HepG2 (cell line): Measurements from ENCODE around the gene PTH1R. TPM values are rescaled to one million over a fixed set of nuclear protein-coding genes. Genes with fewer than 3 reads are reported as not detected.

Experiments used
- ATAC-seq: fragments of 200-7000 bp; cut with Tn5 transposase; 3 replicates; pipeline ENCODE4 v1.9.1; 2020; ENCODE audit warnings: mild to moderate bottlenecking, moderate library complexity
- BruUV-seq: library from RNA; stranded (reverse); fragments of 400-500 nt; replicated peaks from 2 replicates; lab custom pipeline; 2021; lab: Mats Ljungman, UMichigan
- CTCF ChIA-PET: fragments of 300-600 bp; formaldehyde crosslinking; extraction: SDS; loops from one replicate; lab custom pipeline; 2021; ENCODE audit warnings: low total read pairs, inconsistent platforms, low intra/inter-chr PET ratio; lab: Yijun Ruan, JAX
- POLR2A ChIA-PET: fragments of 350-600 bp; sonication (Branson Sonifier 250); formaldehyde crosslinking; loops from one replicate; lab custom pipeline; 2020; ENCODE audit warnings: antibody characterized with exemption, inconsistent platforms; lab: Yijun Ruan, JAX
- DNase-seq: peaks from one replicate; pipeline ENCODE4 v3.0.0-alpha.2; 2015; ENCODE audit warnings: low spot score
- FAIRE-seq: peaks from 3 replicates; lab custom pipeline; 2011; peaks lifted over from hg19 to GRCh38; lab: Jason Lieb, UNC
- H2AFZ ChIP-seq: one replicate; pipeline ENCODE4 v1.6.1; 2011; ENCODE audit warnings: low read length, inconsistent platforms
- H3K27ac ChIP-seq: fragments of 300-600 bp; 3 replicates; pipeline ENCODE4 v1.8.0; 2011; ENCODE audit warnings: mixed run types, mild to moderate bottlenecking, mixed read lengths, low read length, inconsistent platforms; ENCODE audit not compliant: insufficient read depth; ENCODE audit errors: extremely low read length
- H3K27me3 ChIP-seq, 2 experiments: fragments of 200-600 bp in 1 of 2; 2 replicates in 1 of 2; 3 replicates in 1 of 2; pipeline versions ENCODE4 v1.6.0 to v1.8.0; 2011; ENCODE audit warnings: low read length in 2 of 2, mild to moderate bottlenecking in 2 of 2, moderate library complexity in 2 of 2, inconsistent platforms in 1 of 2; ENCODE audit not compliant: insufficient read depth in 2 of 2, control insufficient read depth in 1 of 2
- H3K36me3 ChIP-seq, 2 experiments: fragments of 200-600 bp in 1 of 2; replicated peaks in 1 of 2; 2 replicates in 1 of 2; 3 replicates in 1 of 2; pipeline versions ENCODE4 v1.5.1 to v1.8.0; 2011; ENCODE audit warnings: low read length in 2 of 2, inconsistent platforms in 1 of 2; ENCODE audit not compliant: insufficient read depth in 2 of 2, control insufficient read depth in 1 of 2
- H3K4me1 ChIP-seq: 2 replicates; pipeline ENCODE4 v1.5.1; 2012; ENCODE audit warnings: low read length, inconsistent platforms; ENCODE audit not compliant: insufficient read depth
- H3K4me2 ChIP-seq: 2 replicates; pipeline ENCODE4 v1.6.0; 2011; ENCODE audit warnings: low read depth, low read length, inconsistent platforms
- H3K4me3 ChIP-seq, 3 experiments: fragments of 200-600 bp in 1 of 3; sonication (generic), shearing (Covaris generic) in 1 of 3; replicated peaks in 1 of 3; 2 replicates each; pipeline ENCODE4 v1.5.1; 2011 to 2016; ENCODE audit warnings: low read length in 3 of 3, inconsistent platforms in 2 of 3, low read depth in 2 of 3, mild to moderate bottlenecking in 2 of 3, control low read depth in 1 of 3, mixed read lengths in 1 of 3; ENCODE audit not compliant: insufficient read depth in 1 of 3
- H3K79me2 ChIP-seq: one replicate; pipeline ENCODE4 v1.6.1; 2011; ENCODE audit warnings: low read length, inconsistent platforms; ENCODE audit not compliant: insufficient read depth
- H3K9ac ChIP-seq: 2 replicates; pipeline ENCODE4 v1.6.0; 2011; ENCODE audit warnings: mild to moderate bottlenecking, low read depth, low read length, inconsistent platforms; ENCODE audit not compliant: insufficient read depth
- H3K9me3 ChIP-seq: 2 replicates; pipeline ENCODE4 v1.5.1; 2012; ENCODE audit warnings: mild to moderate bottlenecking, low read length
- H4K20me1 ChIP-seq: 2 replicates; pipeline ENCODE4 v1.6.0; 2011; ENCODE audit warnings: inconsistent platforms, mild to moderate bottlenecking, low read length, moderate library complexity; ENCODE audit not compliant: insufficient read depth
- FOXA1 ChIP-seq, 2 experiments: fragments of 450-650 bp in 1 of 2; sonication (generic) in 1 of 2; formaldehyde crosslinking in 1 of 2; IDR thresholded peaks; 2 replicates each; pipeline versions ENCODE4 v1.4.0 to v1.6.1; 2016 to 2020; ENCODE audit warnings: missing genetic modification reagents in 1 of 2
- HNRNPK ChIP-seq: fragments of 200-400 bp; formaldehyde crosslinking; IDR thresholded peaks from 2 replicates; pipeline ENCODE4 v1.6.1; 2018; ENCODE audit warnings: low read length, low read depth, moderate library complexity, mild to moderate bottlenecking; ENCODE audit not compliant: poor library complexity, severe bottlenecking
- HOMEZ ChIP-seq: IDR thresholded peaks from 2 replicates; pipeline ENCODE4 v1.6.1; 2016; ENCODE audit warnings: low read depth
- MAFG ChIP-seq: sonication (generic); formaldehyde crosslinking; IDR thresholded peaks from 2 replicates; pipeline ENCODE4 v1.5.1; 2020; ENCODE audit warnings: mild to moderate bottlenecking, missing genetic modification reagents
- MZF1 ChIP-seq: sonication (generic); formaldehyde crosslinking; IDR thresholded peaks from 2 replicates; pipeline ENCODE4 v1.8.1; 2023; ENCODE audit warnings: mild to moderate bottlenecking, missing genetic modification reagents, borderline replicate concordance
- SALL2 ChIP-seq: sonication (generic); formaldehyde crosslinking; IDR thresholded peaks from 2 replicates; pipeline ENCODE4 v1.8.1; 2023; ENCODE audit warnings: mild to moderate bottlenecking, missing genetic modification reagents, inconsistent platforms
- USF2 ChIP-seq, 2 experiments: sonication (generic) in 1 of 2; formaldehyde crosslinking in 1 of 2; IDR thresholded peaks; 2 replicates each; pipeline versions ENCODE4 v1.5.1 to v1.6.1; 2011 to 2020; ENCODE audit warnings: borderline replicate concordance in 1 of 2, low read depth in 1 of 2, low read length in 1 of 2, mild to moderate bottlenecking in 1 of 2, missing genetic modification reagents in 1 of 2, moderate library complexity in 1 of 2
- ZNF530 ChIP-seq: sonication (generic); formaldehyde crosslinking; IDR thresholded peaks from 2 replicates; pipeline ENCODE4 v1.5.0; 2020; ENCODE audit warnings: low read depth, mild to moderate bottlenecking, missing genetic modification reagents
- ZNF547 ChIP-seq: sonication (generic); formaldehyde crosslinking; IDR thresholded peaks from 2 replicates; pipeline ENCODE4 v1.5.1; 2020; ENCODE audit warnings: mild to moderate bottlenecking, missing genetic modification reagents
- ZNF562 ChIP-seq: sonication (generic); formaldehyde crosslinking; IDR thresholded peaks from 2 replicates; pipeline ENCODE4 v1.8.0; 2022; ENCODE audit warnings: missing genetic modification reagents, borderline replicate concordance
- WGBS: methylation state at CpG from one replicate; pipeline ENCODE4 v1.1.6; 2017; ENCODE audit warnings: low lambda C conversion rate; 5-methylcytosine and 5-hydroxymethylcytosine counted together
- in situ Hi-C: cut with HindIII; loops from 2 replicates; pipeline ENCODE4 v1.10.0; 2017; ENCODE audit warnings: low pct_unique_long_range_greater_than_20kb; ENCODE audit not compliant: extremely low pct_ligation_motif_present
- intact Hi-C: fragments of 100-400 bp; cut with micrococcal nuclease; formaldehyde crosslinking; loops from one replicate; pipeline ENCODE4 v1.10.0; 2022; ENCODE audit not compliant: unreplicated experiment
- polyA plus RNA-seq, 8 experiments: library from polyadenylated mRNA; depleted of rRNA in 3 of 8; stranded (reverse) in 7 of 8; unstranded in 1 of 8; fragments of >200 nt; fragmentation: Illumina TruSeq in 4 of 8; extraction: Trizol in 4 of 8; gene quantifications; 2 replicates each; pipeline versions ENCODE4 v1.2.1 to v1.2.3, GENCODE V29; 2011 to 2016; ENCODE audit warnings: low read depth in 4 of 8, missing spikeins in 1 of 8, mixed read lengths in 1 of 8; ENCODE audit not compliant: insufficient read depth in 1 of 8
- total RNA-seq, 5 experiments: library from RNA; depleted of rRNA; stranded (reverse); fragments of >200 nt; fragmentation: Illumina TruSeq; extraction: Trizol; gene quantifications; 2 replicates each; pipeline ENCODE4 v1.2.3, GENCODE V29; 2016; ENCODE audit warnings: low read depth in 1 of 5
- TF ChIP-seq, protein P1 (sequence below): sonication (generic); formaldehyde crosslinking; IDR thresholded peaks from 2 replicates; pipeline ENCODE4 v1.4.0; 2020; ENCODE audit warnings: mild to moderate bottlenecking, missing genetic modification reagents

The PTH1R gene
- total and polyA plus RNA-seq, 2 of the 13 experiments (the other 11 are each of a cell fraction or from before 2014, with no cell fraction given): not detected

- Histone ChIP-seq H3K9ac (no peak overlapping the region; the same call in 1 of the 2 replicates), H3K4me2 (0 out of 2 replicates have a peak overlapping the region, but pooled peaks have one; percentile 15), H3K36me3 (peaks cover 16 to 59% of the 10 kb centered on the region in 2 experiments), H3K9me3 (no peaks in the 10 kb centered on the region), H3K4me3 (no peak overlapping the region), H3K79me2 (peaks cover 68% of the 10 kb centered on the region), H2AFZ (no peak overlapping the region), H3K27ac (peak overlapping the region; percentile 12), H4K20me1 (peaks cover 25% of the 10 kb centered on the region), H3K4me1 (peaks cover 92% of the 10 kb centered on the region), H3K27me3 (no peaks in the 10 kb centered on the region)
- in situ Hi-C loops: no loop called here
- peak; percentile 92 for DNase-seq
- intact Hi-C loops: no loop called here
- POLR2A ChIA-PET: interaction anchor here (0.9 to 2.2 kb wide), 7 partner anchors 9 to 57 kb away, joined by 3 to 19 read pairs (median 8); partner anchors contain the start of genes CCDC12 and NBEAL2
- peak; percentile 73 for FAIRE-seq
- CTCF ChIA-PET: interaction anchor here (1.2 kb wide), 1 partner anchor 12 kb away, joined by 3 read pairs; no protein-coding TSS in a partner anchor
- 77% methylated on average over 5 of the region's 7 CpGs for WGBS
- BruUV-seq: no TSS peak
- ATAC-seq: peak; percentile 90
- TF ChIP-seq ZNF530 (CRISPR knock-in tag) (no peak), USF2 (IDR thresholded peaks at IDR 0.05; ENCODE audit: low read depth, low read length) (no peak), USF2 (CRISPR knock-in tag; IDR thresholded peaks at IDR 0.05; ENCODE audit: borderline replicate concordance) (no peak), FOXA1 (IDR thresholded peaks at IDR 0.05) (no peak), FOXA1 (CRISPR knock-in tag; IDR thresholded peaks at IDR 0.05) (peak; percentile 33; the same call in 1 of the 2 replicates), ZNF547 (CRISPR knock-in tag) (no peak), ZNF562 (CRISPR knock-in tag) (no peak), HNRNPK (no peak), HOMEZ (CRISPR knock-in tag) (peak; percentile 43; the same call in 1 of the 2 replicates), MZF1 (CRISPR knock-in tag) (no peak), MAFG (CRISPR knock-in tag) (no peak), SALL2 (CRISPR knock-in tag) (no peak)
- TF ChIP-seq, protein P1, sequence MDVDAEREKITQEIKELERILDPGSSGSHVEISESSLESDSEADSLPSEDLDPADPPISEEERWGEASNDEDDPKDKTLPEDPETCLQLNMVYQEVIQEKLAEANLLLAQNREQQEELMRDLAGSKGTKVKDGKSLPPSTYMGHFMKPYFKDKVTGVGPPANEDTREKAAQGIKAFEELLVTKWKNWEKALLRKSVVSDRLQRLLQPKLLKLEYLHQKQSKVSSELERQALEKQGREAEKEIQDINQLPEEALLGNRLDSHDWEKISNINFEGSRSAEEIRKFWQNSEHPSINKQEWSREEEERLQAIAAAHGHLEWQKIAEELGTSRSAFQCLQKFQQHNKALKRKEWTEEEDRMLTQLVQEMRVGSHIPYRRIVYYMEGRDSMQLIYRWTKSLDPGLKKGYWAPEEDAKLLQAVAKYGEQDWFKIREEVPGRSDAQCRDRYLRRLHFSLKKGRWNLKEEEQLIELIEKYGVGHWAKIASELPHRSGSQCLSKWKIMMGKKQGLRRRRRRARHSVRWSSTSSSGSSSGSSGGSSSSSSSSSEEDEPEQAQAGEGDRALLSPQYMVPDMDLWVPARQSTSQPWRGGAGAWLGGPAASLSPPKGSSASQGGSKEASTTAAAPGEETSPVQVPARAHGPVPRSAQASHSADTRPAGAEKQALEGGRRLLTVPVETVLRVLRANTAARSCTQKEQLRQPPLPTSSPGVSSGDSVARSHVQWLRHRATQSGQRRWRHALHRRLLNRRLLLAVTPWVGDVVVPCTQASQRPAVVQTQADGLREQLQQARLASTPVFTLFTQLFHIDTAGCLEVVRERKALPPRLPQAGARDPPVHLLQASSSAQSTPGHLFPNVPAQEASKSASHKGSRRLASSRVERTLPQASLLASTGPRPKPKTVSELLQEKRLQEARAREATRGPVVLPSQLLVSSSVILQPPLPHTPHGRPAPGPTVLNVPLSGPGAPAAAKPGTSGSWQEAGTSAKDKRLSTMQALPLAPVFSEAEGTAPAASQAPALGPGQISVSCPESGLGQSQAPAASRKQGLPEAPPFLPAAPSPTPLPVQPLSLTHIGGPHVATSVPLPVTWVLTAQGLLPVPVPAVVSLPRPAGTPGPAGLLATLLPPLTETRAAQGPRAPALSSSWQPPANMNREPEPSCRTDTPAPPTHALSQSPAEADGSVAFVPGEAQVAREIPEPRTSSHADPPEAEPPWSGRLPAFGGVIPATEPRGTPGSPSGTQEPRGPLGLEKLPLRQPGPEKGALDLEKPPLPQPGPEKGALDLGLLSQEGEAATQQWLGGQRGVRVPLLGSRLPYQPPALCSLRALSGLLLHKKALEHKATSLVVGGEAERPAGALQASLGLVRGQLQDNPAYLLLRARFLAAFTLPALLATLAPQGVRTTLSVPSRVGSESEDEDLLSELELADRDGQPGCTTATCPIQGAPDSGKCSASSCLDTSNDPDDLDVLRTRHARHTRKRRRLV (CRISPR knock-in tag): no peak
These were observed 57.8 kb downstream of the PTH1R start for GRCh38 chr3:46935168-46935858.
